ENCODE results near the gene TPCN1.

DNA sequence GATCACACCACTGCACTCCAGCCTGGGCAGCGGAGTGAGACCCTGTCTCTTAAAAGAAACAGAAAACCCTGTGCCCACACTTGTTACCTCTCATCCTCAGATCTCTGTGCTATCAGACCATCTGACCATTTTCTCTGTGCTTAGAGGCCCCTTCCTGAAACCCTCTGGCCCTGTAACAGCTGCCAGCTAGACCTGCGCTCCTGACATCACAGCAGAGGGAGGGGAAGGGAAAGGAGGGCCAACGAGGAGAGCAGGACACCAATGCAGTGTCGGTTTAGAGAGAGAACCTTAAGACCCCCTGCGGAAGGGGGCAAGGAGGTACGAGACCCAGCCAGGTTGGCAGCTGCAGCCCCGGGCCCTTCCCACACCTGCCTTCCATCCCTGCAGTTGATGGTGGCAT is 71.3 kb downstream of the TPCN1 start:
- TF ChIP-seq, protein P1, sequence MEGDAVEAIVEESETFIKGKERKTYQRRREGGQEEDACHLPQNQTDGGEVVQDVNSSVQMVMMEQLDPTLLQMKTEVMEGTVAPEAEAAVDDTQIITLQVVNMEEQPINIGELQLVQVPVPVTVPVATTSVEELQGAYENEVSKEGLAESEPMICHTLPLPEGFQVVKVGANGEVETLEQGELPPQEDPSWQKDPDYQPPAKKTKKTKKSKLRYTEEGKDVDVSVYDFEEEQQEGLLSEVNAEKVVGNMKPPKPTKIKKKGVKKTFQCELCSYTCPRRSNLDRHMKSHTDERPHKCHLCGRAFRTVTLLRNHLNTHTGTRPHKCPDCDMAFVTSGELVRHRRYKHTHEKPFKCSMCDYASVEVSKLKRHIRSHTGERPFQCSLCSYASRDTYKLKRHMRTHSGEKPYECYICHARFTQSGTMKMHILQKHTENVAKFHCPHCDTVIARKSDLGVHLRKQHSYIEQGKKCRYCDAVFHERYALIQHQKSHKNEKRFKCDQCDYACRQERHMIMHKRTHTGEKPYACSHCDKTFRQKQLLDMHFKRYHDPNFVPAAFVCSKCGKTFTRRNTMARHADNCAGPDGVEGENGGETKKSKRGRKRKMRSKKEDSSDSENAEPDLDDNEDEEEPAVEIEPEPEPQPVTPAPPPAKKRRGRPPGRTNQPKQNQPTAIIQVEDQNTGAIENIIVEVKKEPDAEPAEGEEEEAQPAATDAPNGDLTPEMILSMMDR (IDR thresholded peaks at IDR 0.05) = no peak
- TF ChIP-seq POLR2A (IDR thresholded peaks at IDR 0.05) = no peak
